Epithelial cell of esophagus (primary cell): ENCODE measurements around the gene MAN2A2.
A peak's percentile ranks its signal among the peaks of the same experiment; 100 is the strongest.

Experiments used
- DNase-seq: peaks from one replicate; pipeline ENCODE4 v3.0.0; 2010; ENCODE audit warnings: low read depth
- H3K4me3 ChIP-seq: 2 replicates; pipeline ENCODE4 v1.5.1; 2011; ENCODE audit warnings: mild to moderate bottlenecking, low read length, control low read depth
- CTCF ChIP-seq: IDR thresholded peaks from 2 replicates; pipeline ENCODE4 v1.5.1; 2011; ENCODE audit warnings: low read depth, mild to moderate bottlenecking, low read length, control low read depth, inconsistent platforms; ENCODE audit not compliant: insufficient read depth; ENCODE audit errors: missing control alignments

MAN2A2 gene

DNA sequence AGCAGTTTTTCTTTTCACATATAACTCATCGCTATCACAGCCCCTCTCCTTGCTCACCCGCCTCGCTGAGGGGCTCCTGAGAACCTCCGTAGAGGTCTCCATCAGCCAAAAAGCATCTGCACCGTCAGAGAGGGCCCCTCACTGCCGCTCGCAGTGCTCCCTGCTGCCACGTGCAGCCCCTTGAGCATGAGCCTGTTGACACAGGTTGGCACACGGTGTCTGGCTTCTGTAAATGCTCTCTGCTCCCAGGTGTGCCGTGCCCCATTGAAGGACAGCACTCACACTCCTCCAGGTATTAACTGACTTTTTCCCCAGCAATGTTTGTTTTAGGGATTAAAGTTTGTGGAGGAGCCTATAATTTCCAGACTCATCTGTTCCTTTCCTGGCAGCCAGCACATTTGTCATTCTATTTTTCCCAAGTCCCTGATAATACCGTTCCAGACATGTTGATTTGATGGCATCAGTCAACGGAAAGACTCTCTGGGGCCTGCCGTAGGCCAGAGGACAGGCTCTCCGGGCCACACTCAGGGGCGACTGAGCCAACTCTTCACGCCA, 36.9 kb upstream of the MAN2A2 start:
- H3K4me3 ChIP-seq: no peak overlapping the region
- DNase-seq: no peak
- no peak for TF ChIP-seq CTCF

GRCh38 chr15:90866800-90867199, 36.3 kb upstream of the MAN2A2 start:
- no peak for DNase-seq
- no peak overlapping the region for H3K4me3 ChIP-seq
- no peak for TF ChIP-seq CTCF

DNA sequence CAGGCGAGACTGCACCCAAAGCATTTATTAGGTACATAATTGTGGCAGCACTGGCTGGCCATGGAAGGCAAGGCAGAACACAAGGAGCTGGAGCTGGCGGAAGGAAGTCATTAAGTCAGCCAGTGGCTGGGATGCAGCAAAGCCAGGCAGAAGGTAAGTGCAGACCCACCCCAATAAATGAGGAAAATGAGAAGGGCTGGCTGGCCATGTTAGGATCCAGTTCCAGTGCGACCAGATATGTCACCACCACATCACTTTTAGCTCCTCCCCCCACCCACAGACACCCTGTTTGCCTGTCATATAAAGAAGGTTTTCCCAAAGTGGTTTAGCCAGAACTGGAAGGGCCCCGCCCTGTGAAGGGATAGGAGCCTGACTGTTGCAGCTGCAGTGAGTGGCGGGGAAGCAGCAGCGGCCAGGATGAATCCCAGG, 34.8 kb upstream of the MAN2A2 start, which contains the start of gene FURIN:
TSS of gene FURIN (plus strand) at position 328 of the 429 bp plus-strand sequence. CDS start 7,153 bp downstream, outside the sequence.
- DNase-seq: peak; percentile 86
- H3K4me3 ChIP-seq: peak within 1 kb of the TSS; percentile 7

GRCh38 chr15:90869140-90869541, 34.0 kb upstream of the MAN2A2 start:
- H3K4me3 ChIP-seq: no peak overlapping the region
- no peak for TF ChIP-seq CTCF
- no peak for DNase-seq

More for the DNA sequence above, 34.8 kb upstream of the MAN2A2 start, which contains the start of gene FURIN:
- TF ChIP-seq CTCF: no peak

DNA sequence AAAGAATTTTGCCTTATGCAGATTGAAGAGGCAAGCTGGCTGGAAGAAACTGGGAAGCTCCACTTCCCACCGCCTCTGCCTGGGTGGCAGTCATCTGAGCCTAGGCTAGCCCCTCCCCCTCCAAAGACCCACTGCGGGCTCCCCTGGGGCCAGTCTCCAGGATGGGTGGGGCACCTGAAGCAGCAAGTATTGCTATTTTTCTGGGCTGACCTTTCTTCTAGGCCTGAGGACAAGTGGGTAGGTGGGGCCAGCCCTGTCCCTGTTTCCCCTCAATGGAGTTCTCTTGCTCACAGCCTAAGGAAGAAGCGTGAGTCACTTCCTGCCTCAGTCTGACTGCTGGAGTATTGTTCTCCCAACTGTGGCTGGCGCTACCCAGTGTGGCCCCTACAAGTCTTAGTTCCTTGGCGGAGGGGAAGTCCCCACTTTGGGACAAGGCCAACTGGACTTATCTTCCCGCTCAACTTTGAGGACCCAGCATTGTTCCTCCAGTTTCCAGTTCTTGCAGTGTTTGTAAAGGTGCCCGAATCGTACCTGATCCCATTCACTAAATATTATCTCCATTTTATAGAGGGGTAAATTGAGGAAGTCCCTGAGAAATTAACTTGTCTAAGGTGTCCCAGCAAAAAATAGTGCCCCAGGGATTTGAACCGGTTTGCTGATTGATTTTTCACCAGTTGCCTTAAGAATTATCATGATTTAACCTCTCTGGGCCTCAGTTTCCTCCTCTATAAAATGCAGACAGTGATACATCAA, 33.3 kb upstream of the MAN2A2 start:
- peak; percentile 86 for DNase-seq

DNA sequence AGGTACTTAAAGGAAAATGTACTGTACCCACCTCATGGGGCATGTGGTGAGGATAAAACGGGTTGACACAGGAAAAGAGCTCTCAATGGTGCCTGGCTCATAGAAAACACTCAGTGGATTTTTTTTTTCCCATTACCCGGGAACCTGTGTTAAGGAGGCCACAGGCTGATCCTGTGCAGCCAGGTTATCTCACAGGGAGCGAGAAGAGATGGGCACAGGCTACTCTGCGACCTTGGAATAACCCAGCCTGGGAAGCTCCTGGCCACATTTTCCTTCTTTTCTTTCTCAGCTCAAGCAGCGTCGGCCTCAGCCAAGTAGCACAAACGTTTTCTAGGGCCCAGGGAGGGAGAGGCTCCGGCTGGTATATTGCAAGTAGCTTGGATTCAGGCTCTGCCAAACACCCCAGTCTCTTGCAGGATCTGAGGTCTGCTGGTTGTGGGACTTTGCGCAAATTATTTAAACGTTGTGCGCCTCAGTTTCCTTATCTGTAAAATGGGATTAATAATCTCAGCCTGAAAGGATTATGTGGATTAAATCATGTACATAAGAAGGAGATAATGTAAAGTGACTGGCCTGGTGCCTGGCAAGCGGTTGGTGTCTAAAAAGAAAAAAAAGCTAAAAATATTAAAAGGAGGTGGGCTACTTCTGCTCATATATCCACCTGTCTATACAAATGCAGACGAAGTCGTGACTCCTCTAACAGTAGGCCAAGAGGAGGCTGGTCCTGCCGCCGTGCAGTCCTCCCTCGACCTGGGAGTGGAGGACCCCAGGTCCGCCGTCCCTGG, 32.6 kb upstream of the MAN2A2 start:
- peak; percentile 28 for DNase-seq
- H3K4me3 ChIP-seq: peak overlapping the region; percentile 71
- TF ChIP-seq CTCF: no peak

More for the DNA sequence above, 33.3 kb upstream of the MAN2A2 start:
- no peak for TF ChIP-seq CTCF
- H3K4me3 ChIP-seq: peak overlapping the region; percentile 71
